Aorta (tissue), 5 donors: ENCODE results near the gene ZBTB26. TPM values are rescaled to one million over a fixed set of nuclear protein-coding genes. Genes with fewer than 3 reads are reported as not detected.

Source experiments
- ATAC-seq: fragments of 200-7000 bp; cut with Tn5 transposase; one replicate; pipeline ENCODE4 v1.9.1; 2022; ENCODE audit warnings: moderate library complexity; ENCODE audit not compliant: low FRiP score
- DNase-seq, 2 donors: peaks; one replicate each; pipeline ENCODE4 v3.0.0-alpha.2; 2020
- H3K27ac ChIP-seq, 2 donors: one replicate each; pipeline ENCODE4 v1.5.1; 2013; ENCODE audit warnings: low read length in 2 of 2, mild to moderate bottlenecking in 2 of 2, moderate library complexity in 2 of 2, control low read depth in 1 of 2, inconsistent platforms in 1 of 2, low read depth in 1 of 2
- H3K27me3 ChIP-seq, 2 donors: one replicate each; pipeline ENCODE4 v1.6.1; 2013; ENCODE audit warnings: control low read depth in 1 of 2, low read length in 1 of 2, mild to moderate bottlenecking in 1 of 2, moderate library complexity in 1 of 2; ENCODE audit not compliant: insufficient read depth in 2 of 2, control insufficient read depth in 1 of 2
- H3K36me3 ChIP-seq, 2 donors: one replicate each; pipeline ENCODE4 v1.6.1; 2013; ENCODE audit warnings: control low read depth in 1 of 2, low read length in 1 of 2, mild to moderate bottlenecking in 1 of 2; ENCODE audit not compliant: insufficient read depth in 2 of 2, control insufficient read depth in 1 of 2
- H3K4me1 ChIP-seq, 2 donors: one replicate each; pipeline ENCODE4 v1.6.1; 2013; ENCODE audit warnings: low read length in 2 of 2, control low read depth in 1 of 2, mild to moderate bottlenecking in 1 of 2, moderate library complexity in 1 of 2; ENCODE audit not compliant: insufficient read depth in 2 of 2, control insufficient read depth in 1 of 2
- H3K4me3 ChIP-seq, 2 donors: one replicate each; pipeline ENCODE4 v1.5.1; 2013; ENCODE audit warnings: low read length in 2 of 2, control low read depth in 1 of 2, mild to moderate bottlenecking in 1 of 2
- H3K9me3 ChIP-seq: one replicate; pipeline ENCODE4 v1.6.1; 2013; ENCODE audit warnings: mild to moderate bottlenecking, low read length; ENCODE audit not compliant: control insufficient read depth
- WGBS, 2 donors: extraction: QIAGEN DNeasy Blood & Tissue Kit; methylation state at CpG; one replicate each; pipeline ENCODE4 v1.1.7; 2013; 5-methylcytosine and 5-hydroxymethylcytosine counted together
- intact Hi-C, 2 donors: fragments of 100-400 bp; cut with DNase I; formaldehyde crosslinking; loops; one replicate each; pipeline versions ENCODE4 v1.14.2 to v1.15.0; 2022
- long read RNA-seq, 2 donors: library from polyadenylated mRNA; unstranded; transcript quantifications; one replicate each; pipeline ENCODE4 v2.0.0, GENCODE V29; 2020 to 2021
- polyA plus RNA-seq, 2 donors: library from polyadenylated mRNA; stranded (reverse); fragments of 200-250 nt; gene quantifications; one replicate each; pipeline ENCODE4 v1.2.3, GENCODE V29; 2013
- total RNA-seq, 2 donors: library from RNA; stranded (reverse); fragmentation: NEBNext Ultra II Directional; extraction: Animal tissue kit (Norgen Biotek cat#: 25700); gene quantifications; one replicate each; pipeline ENCODE4 v1.2.1, GENCODE V29; 2021
- donor health status: healthy with polysubstance abuse.
- donor health status: Bipolar disorder and iron deficiency.
- donor health status: DM: no; HTN: no; CAD: no.
- donor health status: DM: no; HTN: no; CAD: no.
- donor health status: DM: yes; HTN: yes; CAD: no.

ZBTB26 gene, protein sequence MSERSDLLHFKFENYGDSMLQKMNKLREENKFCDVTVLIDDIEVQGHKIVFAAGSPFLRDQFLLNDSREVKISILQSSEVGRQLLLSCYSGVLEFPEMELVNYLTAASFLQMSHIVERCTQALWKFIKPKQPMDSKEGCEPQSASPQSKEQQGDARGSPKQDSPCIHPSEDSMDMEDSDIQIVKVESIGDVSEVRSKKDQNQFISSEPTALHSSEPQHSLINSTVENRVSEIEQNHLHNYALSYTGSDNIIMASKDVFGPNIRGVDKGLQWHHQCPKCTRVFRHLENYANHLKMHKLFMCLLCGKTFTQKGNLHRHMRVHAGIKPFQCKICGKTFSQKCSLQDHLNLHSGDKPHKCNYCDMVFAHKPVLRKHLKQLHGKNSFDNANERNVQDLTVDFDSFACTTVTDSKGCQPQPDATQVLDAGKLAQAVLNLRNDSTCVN
- 1 to 10 TPM; 5.8 to 9.3 TPM for total RNA-seq
- polyA plus RNA-seq: 1 to 10 TPM; 4.3 to 4.9 TPM
- long read RNA-seq, donor 1, full-length matches to known transcripts: 2 of 7 reads
- long read RNA-seq, donor 1, partial matches to known transcripts: 0 of 7 reads
- long read RNA-seq, donor 1, other reads (novel, unspliced or antisense): 5 of 7 reads
- long read RNA-seq, donor 2, full-length matches to known transcripts: 2 of 6 reads
- long read RNA-seq, donor 2, partial matches to known transcripts: 0 of 6 reads
- long read RNA-seq, donor 2, other reads (novel, unspliced or antisense): 4 of 6 reads

DNA sequence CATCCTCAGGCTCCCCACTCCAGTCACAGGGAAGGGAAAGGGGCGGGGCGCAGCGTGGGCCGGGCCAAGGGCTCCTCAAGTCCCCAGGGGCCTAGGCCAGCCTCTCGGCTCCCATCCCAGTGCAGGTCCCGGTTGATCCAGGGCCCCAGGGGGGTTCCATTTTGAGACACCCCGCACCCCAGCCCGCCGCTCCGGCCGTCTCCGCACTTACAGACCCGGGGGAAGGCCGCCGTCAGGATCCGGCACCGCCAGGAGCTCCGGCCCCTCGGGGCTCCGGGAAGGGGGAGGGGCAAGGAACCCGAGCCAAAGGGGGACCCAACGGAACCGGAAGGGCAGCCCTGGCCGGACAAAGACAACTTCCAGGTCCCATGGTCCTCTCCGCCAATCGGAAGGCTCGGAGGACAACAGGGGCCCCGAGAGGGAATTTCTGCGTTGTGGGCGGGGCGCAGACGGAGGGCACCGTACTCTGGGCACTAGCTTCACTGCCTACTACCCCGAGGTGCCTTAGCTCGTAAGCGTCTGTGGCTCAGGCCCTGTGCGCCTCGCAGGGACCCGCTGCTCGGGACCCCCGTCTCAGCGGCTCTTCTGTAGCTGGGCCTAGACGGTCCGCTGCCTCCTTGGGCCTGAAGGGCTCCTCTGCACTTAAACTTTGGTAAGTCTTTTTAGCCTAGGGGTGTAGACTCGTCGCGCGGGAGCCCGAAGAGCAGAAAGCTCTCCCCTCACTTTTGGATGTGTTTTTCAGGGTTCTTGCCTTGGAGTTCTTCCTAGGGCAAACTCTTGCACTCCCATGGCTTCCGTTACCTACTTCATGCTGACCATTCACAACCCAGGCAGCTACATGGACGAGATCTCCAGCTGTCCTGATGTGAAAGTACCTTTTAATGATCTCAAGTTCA, at the start of gene ZBTB26:
Gene ZBTB26 (minus strand): TSS at position 287 of the 896 bp plus-strand sequence. CDS start 11,578 bp downstream, outside the sequence.
- H3K4me3 ChIP-seq: peak within 1 kb of the TSS; percentile 89 to 96
- H3K27ac ChIP-seq: peak within 1 kb of the TSS; percentile 22 to 87
- no peaks in the 10 kb centered on the region for H3K27me3 ChIP-seq
- WGBS, 2 donors: 0 to 1% methylated on average over 50 to 51 of the region's 51 CpGs
- intact Hi-C loops: no loop called here
- H3K36me3 ChIP-seq: no peaks in the 10 kb centered on the region
- no peaks in the 10 kb centered on the region for H3K9me3 ChIP-seq
- H3K4me1 ChIP-seq: no peaks in the 10 kb centered on the region
- ATAC-seq (peak; percentile 99), DNase-seq (peak; percentile 97 to 98)

- H3K4me3 ChIP-seq: no peak overlapping the region
- no peaks in the 10 kb centered on the region for H3K9me3 ChIP-seq
- DNase-seq: no peak
- no peaks in the 10 kb centered on the region for H3K27me3 ChIP-seq
- H3K4me1 ChIP-seq: peaks cover 0 to 4% of the 10 kb centered on the region in 2 donors
- intact Hi-C loops: loop anchor here in 1 of 2 donors (10.0 kb wide), 1 partner anchor 64 kb away; the partner anchor contains the start of gene ZBTB6
- no peak overlapping the region for H3K27ac ChIP-seq
- 29 to 52% methylated on average over 2 of the region's 2 CpGs for WGBS, 2 donors
- no peaks in the 10 kb centered on the region for H3K36me3 ChIP-seq
- no peak for ATAC-seq
Observed at GRCh38 chr9:122978601-122979000, 47.3 kb upstream of the ZBTB26 start.

- DNase-seq: no peak
- WGBS, 2 donors: 5 to 15% methylated on average over 2 of the region's 2 CpGs
- H3K4me3 ChIP-seq: no peak overlapping the region
- no peaks in the 10 kb centered on the region for H3K9me3 ChIP-seq
- peaks cover 0 to 2% of the 10 kb centered on the region in 2 donors for H3K4me1 ChIP-seq
- peak overlapping the region in 1 of 2 donors; percentile 45 for H3K27ac ChIP-seq
- H3K27me3 ChIP-seq: no peaks in the 10 kb centered on the region
- peaks cover 0 to under 1% of the 10 kb centered on the region in 2 donors for H3K36me3 ChIP-seq
- no peak for ATAC-seq
- intact Hi-C loops: loop anchor here in 1 of 2 donors (10.0 kb wide), 1 partner anchor 60 kb away; the partner anchor contains the start of gene ZBTB6
Observed at GRCh38 chr9:122975196-122975595, 43.9 kb upstream of the ZBTB26 start.

GRCh38 chr9:122961139-122961538, 29.8 kb upstream of the ZBTB26 start:
- DNase-seq (no peak), ATAC-seq (no peak)
- Histone ChIP-seq H3K9me3 (no peaks in the 10 kb centered on the region), H3K27me3 (no peaks in the 10 kb centered on the region), H3K4me1 (no peaks in the 10 kb centered on the region), H3K4me3 (no peak overlapping the region), H3K27ac (no peak overlapping the region), H3K36me3 (peaks cover 0 to 2% of the 10 kb centered on the region in 2 donors)
- intact Hi-C loops: no loop called here
- WGBS, 2 donors: 67 to 76% methylated on average over 1 of the region's 1 CpG

- Histone ChIP-seq H3K4me1 (peaks cover 1 to 4% of the 10 kb centered on the region in 2 donors), H3K4me3 (no peak overlapping the region), H3K9me3 (no peaks in the 10 kb centered on the region), H3K27me3 (no peaks in the 10 kb centered on the region), H3K27ac (no peak overlapping the region), H3K36me3 (peaks cover 0 to 2% of the 10 kb centered on the region in 2 donors)
- DNase-seq (no peak), ATAC-seq (no peak)
- intact Hi-C loops: no loop called here
Observed at GRCh38 chr9:122955961-122956360, 24.6 kb upstream of the ZBTB26 start.

- DNase-seq: no peak
- no peaks in the 10 kb centered on the region for H3K9me3 ChIP-seq
- no peak overlapping the region for H3K4me3 ChIP-seq
- H3K27ac ChIP-seq: peak overlapping the region in 1 of 2 donors; percentile 43
- peaks cover 1 to 4% of the 10 kb centered on the region in 2 donors for H3K4me1 ChIP-seq
- no peaks in the 10 kb centered on the region for H3K27me3 ChIP-seq
- H3K36me3 ChIP-seq: no peaks in the 10 kb centered on the region
- intact Hi-C loops: no loop called here
- ATAC-seq: no peak
Observed at GRCh38 chr9:122954253-122954691, 23.0 kb upstream of the ZBTB26 start.

DNA sequence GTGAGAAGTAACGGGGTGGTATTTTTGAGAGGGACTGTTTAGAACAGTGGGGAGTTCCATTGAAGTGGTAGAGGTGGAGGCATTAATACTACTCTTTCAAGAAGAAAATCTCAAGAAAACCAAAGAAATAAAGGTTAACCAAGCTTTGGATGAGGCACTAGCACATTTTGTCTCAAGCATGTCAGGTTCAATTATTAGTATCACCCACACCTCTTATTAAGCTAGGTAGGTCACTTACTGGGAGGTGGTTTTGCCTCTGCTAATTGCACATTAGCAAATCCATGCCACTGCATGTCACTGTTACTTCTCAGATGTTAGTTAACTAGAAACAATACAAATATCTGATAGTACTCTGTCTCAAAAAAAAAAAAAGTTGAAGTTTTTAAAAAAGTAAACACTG, 19.7 kb upstream of the ZBTB26 start:
- intact Hi-C loops: no loop called here
- no peak overlapping the region for H3K4me3 ChIP-seq
- H3K27me3 ChIP-seq: no peaks in the 10 kb centered on the region
- no peaks in the 10 kb centered on the region for H3K36me3 ChIP-seq
- no peak overlapping the region for H3K27ac ChIP-seq
- peaks cover 1 to 4% of the 10 kb centered on the region in 2 donors for H3K4me1 ChIP-seq
- no peaks in the 10 kb centered on the region for H3K9me3 ChIP-seq
- DNase-seq (no peak), ATAC-seq (no peak)
- 90 to 93% methylated on average over 1 of the region's 1 CpG for WGBS, 2 donors

GRCh38 chr9:122950263-122950662, 19.0 kb upstream of the ZBTB26 start:
- H3K36me3 ChIP-seq: no peaks in the 10 kb centered on the region
- peaks cover 1 to 4% of the 10 kb centered on the region in 2 donors for H3K4me1 ChIP-seq
- H3K27me3 ChIP-seq: no peaks in the 10 kb centered on the region
- H3K27ac ChIP-seq: no peak overlapping the region
- DNase-seq: no peak
- no peaks in the 10 kb centered on the region for H3K9me3 ChIP-seq
- no peak for ATAC-seq
- H3K4me3 ChIP-seq: no peak overlapping the region
- intact Hi-C loops: no loop called here
- 85 to 87% methylated on average over 3 of the region's 3 CpGs for WGBS, 2 donors
